Type B pancreatic cell (in vitro differentiated cells): Measurements from ENCODE around the gene SDC3. TPM values are rescaled to one million over a fixed set of nuclear protein-coding genes. Genes with fewer than 3 reads are reported as not detected.
"Not testable (repeated sequence)": the region's sequence is repeated elsewhere in the genome, so short reads cannot be mapped to it uniquely, and the experiment has no call there.

ENCODE experiments used
- DNase-seq: peaks from one replicate; pipeline ENCODE4 v3.0.0; 2021; ENCODE audit warnings: mixed read lengths; ENCODE audit not compliant: unreplicated experiment; ENCODE audit errors: extremely low spot score
- H3K27ac Mint-ChIP-seq: 2 replicates; pipeline ENCODE4 v1.8.0; 2021; ENCODE audit warnings: mild to moderate bottlenecking, mixed read lengths
- H3K27me3 Mint-ChIP-seq: 2 replicates; pipeline ENCODE4 v1.8.0; 2021; ENCODE audit warnings: mixed read lengths
- H3K36me3 Mint-ChIP-seq: 2 replicates; pipeline ENCODE4 v1.8.0; 2021; ENCODE audit warnings: mixed read lengths
- H3K4me1 Mint-ChIP-seq: one replicate; pipeline ENCODE4 v1.8.0; 2021; ENCODE audit warnings: mixed read lengths; ENCODE audit not compliant: unreplicated experiment
- H3K4me3 Mint-ChIP-seq: 2 replicates; pipeline ENCODE4 v1.8.0; 2021; ENCODE audit warnings: mild to moderate bottlenecking, mixed read lengths
- H3K9me3 Mint-ChIP-seq: 2 replicates; pipeline ENCODE4 v1.8.0; 2021; ENCODE audit warnings: mixed read lengths
- CTCF ChIP-seq: fragments of 200-600 bp; sonication (generic); conservative IDR thresholded peaks from 2 replicates; pipeline ENCODE4 v1.5.0; 2021; ENCODE audit warnings: antibody characterized with exemption, mild to moderate bottlenecking
- total RNA-seq: library from RNA; stranded (reverse); gene quantifications from 2 replicates; pipeline ENCODE4 v1.2.1, GENCODE V29; 2021; ENCODE audit warnings: low replicate concordance

SDC3 gene
- total RNA-seq, 1 donor from 2014 or later, result 54.2 TPM

GRCh38 chr1:30942326-30942963 lies 33.9 kb upstream of the SDC3 start:
- TF ChIP-seq CTCF, result no peak
- no peak overlapping the region for H3K4me3 Mint-ChIP-seq
- H3K27me3 Mint-ChIP-seq, result no peaks in the 10 kb centered on the region
- peaks cover 47% of the 10 kb centered on the region for H3K36me3 Mint-ChIP-seq
- H3K4me1 Mint-ChIP-seq, result no peaks in the 10 kb centered on the region
- no peaks in the 10 kb centered on the region for H3K9me3 Mint-ChIP-seq
- peak overlapping the region; percentile 39 for H3K27ac Mint-ChIP-seq
- DNase-seq, result no peak

DNA sequence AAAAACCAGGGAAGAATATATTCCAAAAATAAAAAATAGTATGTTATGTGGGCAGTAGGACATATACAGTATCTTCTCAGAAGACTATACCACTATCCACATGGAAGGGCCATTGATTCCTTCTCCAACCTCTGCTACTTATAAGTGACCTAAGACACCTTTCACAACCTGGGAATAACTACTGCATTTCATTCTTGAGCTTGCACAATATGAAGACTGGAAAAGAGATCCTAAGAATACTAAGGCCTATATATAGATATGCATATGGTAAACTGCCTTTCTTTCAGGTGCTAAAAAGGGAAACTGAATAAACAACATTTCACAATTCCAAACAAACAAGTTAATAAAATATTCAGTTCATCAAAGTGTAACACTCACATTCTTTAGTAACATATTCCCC lies 32.0 kb upstream of the SDC3 start:
- H3K4me1 Mint-ChIP-seq, result no peaks in the 10 kb centered on the region
- no peaks in the 10 kb centered on the region for H3K27me3 Mint-ChIP-seq
- H3K9me3 Mint-ChIP-seq, result no peaks in the 10 kb centered on the region
- no peak for DNase-seq
- H3K36me3 Mint-ChIP-seq, result peaks cover 52% of the 10 kb centered on the region
- no peak overlapping the region for H3K4me3 Mint-ChIP-seq
- TF ChIP-seq CTCF, result no peak
- no peak overlapping the region for H3K27ac Mint-ChIP-seq

- TF ChIP-seq CTCF, result no peak
- peaks cover 52% of the 10 kb centered on the region for H3K36me3 Mint-ChIP-seq
- no peaks in the 10 kb centered on the region for H3K27me3 Mint-ChIP-seq
- peaks cover 21% of the 10 kb centered on the region for H3K4me1 Mint-ChIP-seq
- peak overlapping the region; percentile 65 for H3K4me3 Mint-ChIP-seq
- DNase-seq, result no peak
- H3K27ac Mint-ChIP-seq, result peak overlapping the region; percentile 35
- no peaks in the 10 kb centered on the region for H3K9me3 Mint-ChIP-seq
These were observed 28.1 kb upstream of the SDC3 start for GRCh38 chr1:30936541-30937171.

- not testable (repeated sequence) for H3K27me3 Mint-ChIP-seq, DNase-seq, H3K27ac Mint-ChIP-seq, H3K4me3 Mint-ChIP-seq, H3K9me3 Mint-ChIP-seq
- Mint-ChIP-seq H3K4me1 (peaks cover 30% of the 10 kb centered on the region), H3K36me3 (peaks cover 47% of the 10 kb centered on the region)
These were observed 27.2 kb upstream of the SDC3 start for GRCh38 chr1:30935758-30936157.

DNA sequence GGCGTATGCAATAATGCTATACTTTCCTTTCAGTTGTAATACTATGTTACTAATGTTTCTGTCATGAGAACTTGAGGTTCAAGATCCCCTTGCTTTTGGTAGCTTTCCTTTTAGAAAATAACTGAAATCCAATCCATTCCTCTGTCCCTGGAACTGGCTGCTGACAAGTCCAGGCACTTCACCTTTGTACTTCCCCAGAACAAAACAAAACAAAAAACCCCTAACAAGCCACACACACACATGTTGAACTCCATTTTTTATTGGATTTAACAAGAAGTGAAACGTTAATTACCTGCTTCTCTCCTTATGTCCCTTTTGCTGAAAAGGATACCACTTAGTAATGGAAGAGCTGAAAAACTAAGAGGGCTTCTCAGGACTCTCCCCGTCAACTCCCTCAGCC lies 26.1 kb upstream of the SDC3 start:
- Mint-ChIP-seq H3K27ac (peak overlapping the region; percentile 88), H3K4me1 (peaks cover 40% of the 10 kb centered on the region), H3K36me3 (peaks cover 39% of the 10 kb centered on the region), H3K4me3 (peak overlapping the region; percentile 50), H3K9me3 (no peaks in the 10 kb centered on the region), H3K27me3 (no peaks in the 10 kb centered on the region)
- no peak for DNase-seq
- TF ChIP-seq CTCF, result no peak

GRCh38 chr1:30933874-30934252 lies 25.3 kb upstream of the SDC3 start:
- H3K4me3 Mint-ChIP-seq, result peak overlapping the region; percentile 68
- no peaks in the 10 kb centered on the region for H3K9me3 Mint-ChIP-seq
- H3K27me3 Mint-ChIP-seq, result no peaks in the 10 kb centered on the region
- DNase-seq, result no peak
- H3K27ac Mint-ChIP-seq, result peak overlapping the region; percentile 88
- H3K36me3 Mint-ChIP-seq, result peaks cover 35% of the 10 kb centered on the region
- TF ChIP-seq CTCF, result no peak
- peaks cover 43% of the 10 kb centered on the region for H3K4me1 Mint-ChIP-seq
